RWPE2 (cell line): ENCODE data around the gene ONECUT1.

Experiments used
- ATAC-seq: fragments of 200-7000 bp; cut with Tn5 transposase; 3 replicates; pipeline ENCODE4 v1.9.1; 2021; ENCODE audit warnings: low read depth
- DNase-seq: peaks from one replicate; pipeline ENCODE4 v3.0.0-alpha.2; 2020; ENCODE audit warnings: low spot score
- H3K27ac ChIP-seq: fragments of 450-650 bp; 2 replicates; pipeline ENCODE4 v1.5.1; 2017; ENCODE audit warnings: mild to moderate bottlenecking; ENCODE audit not compliant: poor library complexity, severe bottlenecking
- H3K27me3 ChIP-seq: fragments of 250-450 bp; sonication (Bioruptor Pico); 2 replicates; pipeline ENCODE4 v1.5.1; 2021; ENCODE audit warnings: mild to moderate bottlenecking, moderate library complexity; ENCODE audit not compliant: insufficient read depth, poor library complexity, severe bottlenecking
- H3K36me3 ChIP-seq: fragments of 250-450 bp; sonication (Bioruptor Pico); 2 replicates; pipeline ENCODE4 v1.5.1; 2020; ENCODE audit warnings: low read depth, mild to moderate bottlenecking, moderate library complexity
- H3K4me1 ChIP-seq: fragments of 250-450 bp; sonication (Bioruptor Pico); 2 replicates; pipeline ENCODE4 v1.5.1; 2021; ENCODE audit warnings: mild to moderate bottlenecking, moderate library complexity; ENCODE audit not compliant: insufficient read depth, poor library complexity, severe bottlenecking
- H3K4me3 ChIP-seq: fragments of 250-450 bp; sonication (Bioruptor Pico); 2 replicates; pipeline ENCODE4 v1.5.1; 2021; ENCODE audit warnings: mild to moderate bottlenecking, moderate library complexity; ENCODE audit not compliant: severe bottlenecking
- H3K9me3 ChIP-seq: fragments of 250-450 bp; sonication (Bioruptor Pico); 2 replicates; pipeline ENCODE4 v1.5.1; 2021; ENCODE audit warnings: mild to moderate bottlenecking, moderate library complexity; ENCODE audit not compliant: severe bottlenecking
- TF ChIP-seq, protein P1 (sequence below): fragments of 450-650 bp; IDR thresholded peaks from one replicate; pipeline ENCODE4 v1.5.1; 2017; ENCODE audit warnings: mild to moderate bottlenecking, moderate library complexity; ENCODE audit not compliant: poor library complexity, severe bottlenecking

ONECUT1 gene

GRCh38 chr15:52735231-52736089 lies 54.7 kb downstream of the ONECUT1 start:
- DNase-seq (no peak), ATAC-seq (peak; percentile 84)
- Histone ChIP-seq H3K4me1 (peaks cover under 1% of the 10 kb centered on the region), H3K4me3 (no peak overlapping the region), H3K36me3 (no peaks in the 10 kb centered on the region), H3K27ac (no peak overlapping the region), H3K9me3 (no peaks in the 10 kb centered on the region), H3K27me3 (no peaks in the 10 kb centered on the region)
- TF ChIP-seq, protein P1, sequence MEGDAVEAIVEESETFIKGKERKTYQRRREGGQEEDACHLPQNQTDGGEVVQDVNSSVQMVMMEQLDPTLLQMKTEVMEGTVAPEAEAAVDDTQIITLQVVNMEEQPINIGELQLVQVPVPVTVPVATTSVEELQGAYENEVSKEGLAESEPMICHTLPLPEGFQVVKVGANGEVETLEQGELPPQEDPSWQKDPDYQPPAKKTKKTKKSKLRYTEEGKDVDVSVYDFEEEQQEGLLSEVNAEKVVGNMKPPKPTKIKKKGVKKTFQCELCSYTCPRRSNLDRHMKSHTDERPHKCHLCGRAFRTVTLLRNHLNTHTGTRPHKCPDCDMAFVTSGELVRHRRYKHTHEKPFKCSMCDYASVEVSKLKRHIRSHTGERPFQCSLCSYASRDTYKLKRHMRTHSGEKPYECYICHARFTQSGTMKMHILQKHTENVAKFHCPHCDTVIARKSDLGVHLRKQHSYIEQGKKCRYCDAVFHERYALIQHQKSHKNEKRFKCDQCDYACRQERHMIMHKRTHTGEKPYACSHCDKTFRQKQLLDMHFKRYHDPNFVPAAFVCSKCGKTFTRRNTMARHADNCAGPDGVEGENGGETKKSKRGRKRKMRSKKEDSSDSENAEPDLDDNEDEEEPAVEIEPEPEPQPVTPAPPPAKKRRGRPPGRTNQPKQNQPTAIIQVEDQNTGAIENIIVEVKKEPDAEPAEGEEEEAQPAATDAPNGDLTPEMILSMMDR = peak; percentile 98

DNA sequence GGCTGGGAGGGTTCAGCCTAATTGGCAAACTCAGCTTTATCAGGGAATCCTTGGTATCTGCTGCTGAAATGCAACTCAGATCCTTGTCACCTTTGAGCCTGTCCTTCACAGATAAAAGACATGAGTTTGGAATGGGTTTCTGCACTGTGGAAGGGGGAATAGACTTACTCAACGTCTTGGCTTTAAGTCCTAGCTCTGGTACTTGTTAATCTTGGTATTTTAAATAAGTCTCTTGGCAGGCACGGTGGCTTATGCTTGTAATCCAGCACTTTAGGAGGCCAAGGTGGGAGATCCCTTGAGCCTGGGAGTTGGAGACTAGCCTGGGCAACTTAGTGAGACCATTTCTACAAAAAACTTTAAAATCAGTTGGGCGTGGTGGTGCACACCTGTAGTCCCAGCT lies 55.8 kb downstream of the ONECUT1 start:
- Histone ChIP-seq H3K4me3 (no peak overlapping the region), H3K27ac (no peak overlapping the region), H3K4me1 (peaks cover 12% of the 10 kb centered on the region), H3K27me3 (no peaks in the 10 kb centered on the region), H3K36me3 (no peaks in the 10 kb centered on the region), H3K9me3 (no peaks in the 10 kb centered on the region)
- TF ChIP-seq, protein P1 = no peak
- ATAC-seq (no peak), DNase-seq (no peak)

DNA sequence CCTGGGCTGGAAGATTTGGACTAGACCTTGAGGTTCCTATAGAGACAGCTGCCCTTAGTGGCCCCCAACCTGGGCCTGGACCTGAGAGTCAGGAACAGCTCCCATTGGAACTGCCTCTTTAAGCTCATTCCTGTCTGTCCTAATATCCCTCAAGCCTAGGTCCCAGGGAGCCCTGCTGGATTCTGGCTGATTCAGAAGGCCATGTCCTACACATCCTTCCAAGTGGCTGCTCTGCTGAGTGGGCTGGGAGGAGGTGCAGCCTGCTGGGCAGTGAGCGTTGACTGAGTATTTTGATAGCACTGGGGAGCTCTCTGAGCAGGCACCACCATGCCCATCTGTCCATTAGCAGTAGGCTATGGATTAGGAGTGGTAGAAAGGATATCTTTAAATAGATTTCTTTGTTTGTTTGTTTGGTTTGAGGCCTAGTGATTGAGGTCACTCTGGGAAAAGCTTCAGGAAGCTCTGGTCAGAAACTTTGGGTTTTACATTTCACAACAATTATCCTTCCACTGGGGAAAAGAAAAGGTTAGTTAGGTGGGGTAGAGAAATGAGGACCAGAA lies 56.4 kb downstream of the ONECUT1 start:
- H3K27ac ChIP-seq = no peak overlapping the region
- no peak for ATAC-seq
- no peak for DNase-seq
- no peak overlapping the region for H3K4me3 ChIP-seq
- TF ChIP-seq, protein P1 = no peak
- H3K36me3 ChIP-seq = no peaks in the 10 kb centered on the region
- peaks cover 17% of the 10 kb centered on the region for H3K4me1 ChIP-seq
- H3K27me3 ChIP-seq = no peaks in the 10 kb centered on the region
- H3K9me3 ChIP-seq = no peaks in the 10 kb centered on the region

GRCh38 chr15:52733088-52733487 lies 57.0 kb downstream of the ONECUT1 start:
- peaks cover 20% of the 10 kb centered on the region for H3K4me1 ChIP-seq

More at GRCh38 chr15:52733088-52733487, 57.0 kb downstream of the ONECUT1 start:
- Histone ChIP-seq H3K4me3 (no peak overlapping the region), H3K27me3 (no peaks in the 10 kb centered on the region), H3K36me3 (no peaks in the 10 kb centered on the region), H3K27ac (no peak overlapping the region), H3K9me3 (no peaks in the 10 kb centered on the region)
- DNase-seq = no peak
- TF ChIP-seq, protein P1 = no peak
- no peak for ATAC-seq
